Panc1 (cell line): ENCODE data around the gene SORT1. TPM values are rescaled to one million over a fixed set of nuclear protein-coding genes. Genes with fewer than 3 reads are reported as not detected.

Experiments
- ATAC-seq: fragments of 200-7000 bp; cut with Tn5 transposase; 2 replicates; pipeline ENCODE4 v1.9.1; 2020; ENCODE audit warnings: mild to moderate bottlenecking, moderate library complexity
- BruUV-seq: library from RNA; stranded (reverse); fragments of 400-500 nt; replicated peaks from 2 replicates; lab custom pipeline; 2021; lab: Mats Ljungman, UMichigan
- CTCF ChIA-PET: fragments of 300-600 bp; sonication (Branson Sonifier 250); formaldehyde crosslinking; loops from one replicate; lab custom pipeline; 2022; ENCODE audit warnings: antibody characterized with exemption; lab: Charles Lee
- POLR2A ChIA-PET: fragments of 300-600 bp; sonication (Branson Sonifier 250); formaldehyde crosslinking; loops from one replicate; lab custom pipeline; 2022; ENCODE audit warnings: antibody characterized with exemption; lab: Charles Lee
- DNase-seq: peaks from one replicate; pipeline ENCODE4 v3.0.0-alpha.2; 2010; ENCODE audit warnings: low read depth, low spot score
- H3K27ac ChIP-seq: 2 replicates; pipeline ENCODE4 v1.5.1; 2011; ENCODE audit warnings: mild to moderate bottlenecking, low read length, inconsistent platforms
- H3K27me3 ChIP-seq: fragments of 200-500 bp; sonication (Bioruptor generic); 2 replicates; pipeline ENCODE4 v1.6.0; 2014; ENCODE audit warnings: low read length, inconsistent platforms; ENCODE audit not compliant: control insufficient read depth, insufficient read depth
- H3K36me3 ChIP-seq: fragments of 200-500 bp; sonication (Bioruptor generic); 2 replicates; pipeline ENCODE4 v1.5.1; 2014; ENCODE audit warnings: inconsistent platforms, mild to moderate bottlenecking, low read length, moderate library complexity; ENCODE audit not compliant: control insufficient read depth, insufficient read depth
- H3K4me1 ChIP-seq: 2 replicates; pipeline ENCODE4 v1.5.1; 2011; ENCODE audit warnings: inconsistent platforms, mild to moderate bottlenecking, low read length, moderate library complexity; ENCODE audit not compliant: control insufficient read depth, insufficient read depth
- H3K4me3 ChIP-seq, 2 experiments: 2 replicates each; pipeline ENCODE4 v1.5.1; 2011 to 2012; ENCODE audit warnings: low read depth in 2 of 2, low read length in 2 of 2, mild to moderate bottlenecking in 2 of 2, inconsistent platforms in 1 of 2, moderate library complexity in 1 of 2
- H3K9me3 ChIP-seq: fragments of 200-500 bp; sonication (Bioruptor generic); 2 replicates; pipeline ENCODE4 v1.5.1; 2014; ENCODE audit warnings: low read depth, mild to moderate bottlenecking, inconsistent platforms, low read length, moderate library complexity; ENCODE audit not compliant: control insufficient read depth, insufficient read depth
- POLR2AphosphoS5 ChIP-seq: IDR thresholded peaks from 2 replicates; pipeline ENCODE4 v1.6.1; 2012; ENCODE audit warnings: mild to moderate bottlenecking, low read depth, low read length, moderate library complexity
- SIN3A ChIP-seq: IDR thresholded peaks from 2 replicates; pipeline ENCODE4 v1.6.1; 2012; ENCODE audit warnings: low read depth, mild to moderate bottlenecking, low read length, moderate library complexity, borderline replicate concordance; ENCODE audit not compliant: insufficient read depth
- TCF7L2 ChIP-seq: IDR thresholded peaks from 2 replicates; pipeline ENCODE4 v1.6.1; 2011; ENCODE audit warnings: mild to moderate bottlenecking, low read depth, low read length, inconsistent platforms
- in situ Hi-C: cut with HindIII; loops from 2 replicates; pipeline ENCODE4 v1.10.0; 2016; ENCODE audit warnings: low sequenced_read_pairs, low pct_unique_long_range_greater_than_20kb
- intact Hi-C: fragments of 100-400 bp; cut with micrococcal nuclease; formaldehyde crosslinking; loops from one replicate; pipeline ENCODE4 v1.10.0; 2022; ENCODE audit not compliant: unreplicated experiment
- total RNA-seq: library from RNA; stranded (reverse); gene quantifications from one replicate; pipeline ENCODE4 v1.2.1, GENCODE V29; 2021; ENCODE audit not compliant: unreplicated experiment
- TF ChIP-seq, protein P1 (sequence below), 2 experiments: IDR thresholded peaks; 2 replicates each; pipeline ENCODE4 v1.6.1; 2011 to 2012; ENCODE audit warnings: low read depth in 2 of 2, control low read depth in 1 of 2, low read length in 1 of 2, mild to moderate bottlenecking in 1 of 2, moderate library complexity in 1 of 2; ENCODE audit not compliant: insufficient read depth in 1 of 2
- TF ChIP-seq, protein P2 (sequence below): fragments of 450-650 bp; IDR thresholded peaks from 2 replicates; pipeline ENCODE4 v1.5.1; 2017; ENCODE audit warnings: mild to moderate bottlenecking

The SORT1 gene
- total RNA-seq, 1 experiment from 2014 or later, result 25.1 TPM

DNA sequence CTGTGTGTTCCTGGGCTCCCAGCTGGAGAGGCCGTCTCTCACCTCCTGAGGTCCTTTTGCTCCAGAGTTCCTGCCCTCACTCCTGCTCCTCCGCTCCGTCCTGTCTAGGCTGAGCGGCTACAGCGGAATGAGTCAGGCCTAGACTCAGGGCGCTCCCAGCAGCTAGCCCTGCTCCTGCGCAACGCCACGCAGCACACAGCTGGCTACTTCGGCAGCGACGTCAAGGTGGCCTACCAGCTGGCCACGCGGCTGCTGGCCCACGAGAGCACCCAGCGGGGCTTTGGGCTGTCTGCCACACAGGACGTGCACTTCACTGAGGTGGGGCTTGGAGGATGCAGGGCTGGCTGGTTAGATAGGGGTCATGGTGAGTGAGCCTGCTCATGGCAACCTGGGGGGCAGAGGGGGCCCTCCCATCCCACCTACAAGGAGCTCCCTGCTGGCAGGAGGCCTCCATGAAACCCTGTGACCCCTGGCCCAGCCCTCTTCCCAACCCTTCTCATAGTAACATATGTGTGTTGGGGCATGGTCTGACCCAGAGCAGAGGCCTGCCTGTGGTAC, 129.9 kb downstream of the SORT1 start:
- no peaks in the 10 kb centered on the region for H3K36me3 ChIP-seq
- ChIA-PET POLR2A (interaction anchor here (0.7 kb wide), 1 partner anchor 8 kb away, joined by 3 read pairs; no protein-coding TSS in a partner anchor), CTCF (interaction anchor here (0.5 kb wide), 1 partner anchor 21 kb away, joined by 3 read pairs; no protein-coding TSS in a partner anchor)
- H3K9me3 ChIP-seq, result no peaks in the 10 kb centered on the region
- DNase-seq (no peak), ATAC-seq (no peak)
- no peaks in the 10 kb centered on the region; the same call in 1 of the 2 replicates for H3K4me1 ChIP-seq
- TF ChIP-seq, protein P1, sequence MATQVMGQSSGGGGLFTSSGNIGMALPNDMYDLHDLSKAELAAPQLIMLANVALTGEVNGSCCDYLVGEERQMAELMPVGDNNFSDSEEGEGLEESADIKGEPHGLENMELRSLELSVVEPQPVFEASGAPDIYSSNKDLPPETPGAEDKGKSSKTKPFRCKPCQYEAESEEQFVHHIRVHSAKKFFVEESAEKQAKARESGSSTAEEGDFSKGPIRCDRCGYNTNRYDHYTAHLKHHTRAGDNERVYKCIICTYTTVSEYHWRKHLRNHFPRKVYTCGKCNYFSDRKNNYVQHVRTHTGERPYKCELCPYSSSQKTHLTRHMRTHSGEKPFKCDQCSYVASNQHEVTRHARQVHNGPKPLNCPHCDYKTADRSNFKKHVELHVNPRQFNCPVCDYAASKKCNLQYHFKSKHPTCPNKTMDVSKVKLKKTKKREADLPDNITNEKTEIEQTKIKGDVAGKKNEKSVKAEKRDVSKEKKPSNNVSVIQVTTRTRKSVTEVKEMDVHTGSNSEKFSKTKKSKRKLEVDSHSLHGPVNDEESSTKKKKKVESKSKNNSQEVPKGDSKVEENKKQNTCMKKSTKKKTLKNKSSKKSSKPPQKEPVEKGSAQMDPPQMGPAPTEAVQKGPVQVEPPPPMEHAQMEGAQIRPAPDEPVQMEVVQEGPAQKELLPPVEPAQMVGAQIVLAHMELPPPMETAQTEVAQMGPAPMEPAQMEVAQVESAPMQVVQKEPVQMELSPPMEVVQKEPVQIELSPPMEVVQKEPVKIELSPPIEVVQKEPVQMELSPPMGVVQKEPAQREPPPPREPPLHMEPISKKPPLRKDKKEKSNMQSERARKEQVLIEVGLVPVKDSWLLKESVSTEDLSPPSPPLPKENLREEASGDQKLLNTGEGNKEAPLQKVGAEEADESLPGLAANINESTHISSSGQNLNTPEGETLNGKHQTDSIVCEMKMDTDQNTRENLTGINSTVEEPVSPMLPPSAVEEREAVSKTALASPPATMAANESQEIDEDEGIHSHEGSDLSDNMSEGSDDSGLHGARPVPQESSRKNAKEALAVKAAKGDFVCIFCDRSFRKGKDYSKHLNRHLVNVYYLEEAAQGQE (IDR thresholded peaks at IDR 0.05; ENCODE audit: insufficient read depth in 1 of 2, low read depth in 2 of 2, low read length in 1 of 2), result no peak
- TF ChIP-seq TCF7L2, result no peak
- TF ChIP-seq, protein P2, sequence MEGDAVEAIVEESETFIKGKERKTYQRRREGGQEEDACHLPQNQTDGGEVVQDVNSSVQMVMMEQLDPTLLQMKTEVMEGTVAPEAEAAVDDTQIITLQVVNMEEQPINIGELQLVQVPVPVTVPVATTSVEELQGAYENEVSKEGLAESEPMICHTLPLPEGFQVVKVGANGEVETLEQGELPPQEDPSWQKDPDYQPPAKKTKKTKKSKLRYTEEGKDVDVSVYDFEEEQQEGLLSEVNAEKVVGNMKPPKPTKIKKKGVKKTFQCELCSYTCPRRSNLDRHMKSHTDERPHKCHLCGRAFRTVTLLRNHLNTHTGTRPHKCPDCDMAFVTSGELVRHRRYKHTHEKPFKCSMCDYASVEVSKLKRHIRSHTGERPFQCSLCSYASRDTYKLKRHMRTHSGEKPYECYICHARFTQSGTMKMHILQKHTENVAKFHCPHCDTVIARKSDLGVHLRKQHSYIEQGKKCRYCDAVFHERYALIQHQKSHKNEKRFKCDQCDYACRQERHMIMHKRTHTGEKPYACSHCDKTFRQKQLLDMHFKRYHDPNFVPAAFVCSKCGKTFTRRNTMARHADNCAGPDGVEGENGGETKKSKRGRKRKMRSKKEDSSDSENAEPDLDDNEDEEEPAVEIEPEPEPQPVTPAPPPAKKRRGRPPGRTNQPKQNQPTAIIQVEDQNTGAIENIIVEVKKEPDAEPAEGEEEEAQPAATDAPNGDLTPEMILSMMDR, result no peak
- no TSS peak for BruUV-seq
- in situ Hi-C loops (no loop called here), intact Hi-C loops (no loop called here)
- H3K27ac ChIP-seq, result no peak overlapping the region
- H3K4me3 ChIP-seq, result no peak overlapping the region
- H3K27me3 ChIP-seq, result no peaks in the 10 kb centered on the region

DNA sequence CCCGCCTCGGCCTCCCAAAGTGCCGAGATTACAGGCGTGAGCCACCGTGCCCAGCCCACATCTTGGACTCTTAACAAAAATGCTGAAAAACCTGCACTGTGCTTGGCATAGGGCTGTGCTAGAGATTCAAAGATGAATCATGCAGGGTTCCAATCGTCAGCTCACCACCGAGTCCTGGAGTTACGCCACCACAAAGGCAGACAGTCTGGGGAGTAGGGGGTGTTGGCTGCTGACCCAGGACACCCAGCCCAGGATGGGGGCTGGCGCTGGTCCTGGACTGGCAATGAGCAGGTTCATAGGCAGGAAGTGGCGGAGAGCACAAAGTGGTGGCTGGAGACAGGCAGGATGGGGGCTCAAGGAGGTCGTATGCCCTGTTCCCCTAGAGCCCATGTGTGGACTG, 130.8 kb downstream of the SORT1 start:
- H3K9me3 ChIP-seq, result no peaks in the 10 kb centered on the region
- no peak for TF ChIP-seq POLR2AphosphoS5
- no peak for TF ChIP-seq SIN3A
- TF ChIP-seq, protein P2, result no peak
- no peak for TF ChIP-seq TCF7L2
- H3K27ac ChIP-seq, result no peak overlapping the region
- BruUV-seq, result no TSS peak
- intact Hi-C loops, result no loop called here
- POLR2A ChIA-PET, result no interaction called here
- H3K27me3 ChIP-seq, result no peaks in the 10 kb centered on the region
- no peak for ATAC-seq
- H3K4me3 ChIP-seq, result no peak overlapping the region
- no peaks in the 10 kb centered on the region for H3K4me1 ChIP-seq
- H3K36me3 ChIP-seq, result no peaks in the 10 kb centered on the region
- CTCF ChIA-PET, result no interaction called here
- no peak for DNase-seq
- in situ Hi-C loops, result no loop called here
